Neural progenitor cell (in vitro differentiated cells): ENCODE measurements around the gene DOHH.

ENCODE experiments used
- EZH2 ChIP-seq: fragments of 200-600 bp; sonication (generic); IDR thresholded peaks from 2 replicates; pipeline ENCODE4 v1.6.1; 2017; ENCODE audit warnings: antibody characterized with exemption, mild to moderate bottlenecking, moderate library complexity
- EZH2phosphoT487 ChIP-seq: fragments of 200-600 bp; sonication (generic); IDR thresholded peaks from 2 replicates; pipeline ENCODE4 v1.6.1; 2017; ENCODE audit warnings: antibody characterized with exemption

GRCh38 chr19:3478409-3479176, 21.9 kb downstream of the DOHH start:
- TF ChIP-seq EZH2 (no peak), EZH2phosphoT487 (no peak)
